ENCODE data around the gene B3GNT9. TPM values are rescaled to one million over a fixed set of nuclear protein-coding genes. Genes with fewer than 3 reads are reported as not detected.

The B3GNT9 gene
- total RNA-seq, 3 donors from 2014 or later: 1.3 to 1.9 (median 1.3) TPM

DNA sequence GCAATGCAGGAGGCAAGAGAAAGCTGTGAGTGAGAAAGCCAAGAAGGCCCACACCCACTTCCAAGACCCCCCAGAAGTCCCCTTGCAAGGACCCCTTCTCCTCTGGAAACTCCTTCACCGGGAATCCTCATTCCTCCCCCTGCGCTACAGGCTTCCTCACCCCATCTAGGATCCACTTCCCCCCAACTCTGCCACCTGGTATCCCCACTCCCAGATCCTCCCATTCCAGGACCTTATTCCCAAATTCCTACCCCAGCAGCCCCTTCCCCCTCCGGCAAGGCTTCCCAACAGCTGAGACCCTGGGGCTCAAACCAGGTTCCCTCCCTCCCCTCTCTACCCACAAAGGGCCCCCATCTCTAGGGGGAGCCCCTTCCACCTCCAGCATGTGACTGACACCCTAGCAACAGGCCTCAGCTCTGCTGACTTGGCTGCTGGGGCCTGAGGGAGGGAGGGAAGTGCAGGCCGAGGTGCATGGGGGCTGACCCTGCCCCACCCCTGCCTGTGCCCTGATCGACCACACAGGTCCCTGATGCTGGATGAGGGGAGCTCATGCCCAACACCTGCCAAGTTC is 15.9 kb upstream of the B3GNT9 start:
- Mint-ChIP-seq H3K9me3 (no peaks in the 10 kb centered on the region), H3K27me3 (ENCODE audit: low read depth) (peaks cover 76% of the 10 kb centered on the region), H3K4me3 (no peak overlapping the region), H3K36me3 (ENCODE audit: insufficient read depth) (no peaks in the 10 kb centered on the region), H3K4me1 (ENCODE audit: low read depth) (peaks cover 33% of the 10 kb centered on the region)
- no peak for DNase-seq
- no peak for ATAC-seq

DNA sequence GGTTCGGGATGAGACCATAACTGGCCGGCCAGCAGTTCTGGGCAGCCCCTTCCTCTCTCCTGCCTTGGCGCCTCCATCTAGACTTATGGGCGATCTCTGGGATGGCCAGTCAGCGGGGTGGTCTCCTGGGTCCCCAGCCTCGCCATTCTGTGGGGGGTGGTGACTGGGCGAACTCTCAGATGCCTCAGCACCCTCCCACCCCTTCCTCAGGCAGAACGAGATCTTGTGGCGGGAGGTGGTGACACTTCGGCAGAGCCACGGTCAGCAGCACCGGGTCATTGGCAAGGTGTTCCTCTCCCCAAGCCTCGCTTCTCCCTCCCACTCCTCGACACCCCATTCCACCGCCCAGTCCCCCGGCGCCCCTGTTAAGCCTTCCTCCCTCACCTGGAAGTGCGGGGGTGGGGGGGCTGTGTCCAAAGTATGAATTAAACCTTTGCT is 15.3 kb upstream of the B3GNT9 start:
- H3K4me3 Mint-ChIP-seq: no peak overlapping the region
- peaks cover 34% of the 10 kb centered on the region for H3K4me1 Mint-ChIP-seq (ENCODE audit: low read depth)
- DNase-seq (no peak), ATAC-seq (no peak)
- no peaks in the 10 kb centered on the region for H3K9me3 Mint-ChIP-seq
- H3K27me3 Mint-ChIP-seq (ENCODE audit: low read depth): peaks cover 71% of the 10 kb centered on the region
- H3K36me3 Mint-ChIP-seq (ENCODE audit: insufficient read depth): no peaks in the 10 kb centered on the region

DNA sequence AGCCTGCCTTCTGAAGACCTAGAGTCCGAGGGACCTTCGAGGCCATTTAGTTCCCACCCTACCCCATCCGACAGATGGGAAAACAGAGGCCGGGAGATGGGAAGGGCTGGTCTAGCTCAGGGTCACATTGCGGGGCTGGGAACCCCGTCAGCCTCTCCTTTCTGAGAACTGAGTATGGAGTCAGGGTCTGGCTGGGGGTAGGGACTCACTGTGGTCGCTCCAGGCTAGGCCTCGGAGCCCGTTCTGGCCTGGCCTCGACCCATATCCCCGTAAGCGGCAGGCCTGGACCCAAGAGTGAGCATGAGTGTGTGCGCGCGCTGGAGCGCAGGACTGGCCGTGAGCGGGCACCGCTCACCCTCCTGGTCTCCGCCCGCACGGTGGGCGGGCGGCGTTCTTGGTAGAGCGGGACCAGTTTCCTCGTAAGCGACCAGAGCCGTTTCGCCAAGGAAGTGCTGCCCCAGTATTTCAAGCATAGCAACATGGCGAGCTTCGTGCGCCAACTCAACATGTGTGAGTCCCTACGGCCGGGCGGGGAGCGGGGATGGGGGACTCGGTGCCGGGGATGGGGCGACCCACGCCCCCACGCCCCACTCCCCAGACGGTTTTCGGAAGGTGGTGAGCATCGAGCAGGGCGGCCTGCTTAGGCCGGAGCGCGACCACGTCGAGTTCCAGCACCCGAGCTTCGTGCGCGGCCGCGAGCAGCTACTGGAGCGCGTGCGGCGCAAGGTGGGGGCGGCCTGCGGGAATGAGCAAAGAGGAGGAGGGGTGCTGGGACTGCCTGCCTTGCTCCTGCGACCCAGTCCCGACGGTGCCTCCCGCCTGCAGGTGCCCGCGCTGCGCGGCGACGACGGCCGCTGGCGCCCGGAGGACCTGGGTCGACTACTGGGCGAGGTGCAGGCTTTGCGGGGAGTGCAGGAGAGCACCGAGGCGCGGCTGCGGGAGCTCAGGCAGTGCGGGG is 14.6 kb upstream of the B3GNT9 start:
- H3K27me3 Mint-ChIP-seq (ENCODE audit: low read depth): peaks cover 70% of the 10 kb centered on the region
- ATAC-seq (no peak), DNase-seq (no peak)
- H3K36me3 Mint-ChIP-seq (ENCODE audit: insufficient read depth): no peaks in the 10 kb centered on the region
- no peaks in the 10 kb centered on the region for H3K9me3 Mint-ChIP-seq
- peak overlapping the region; percentile 21 for H3K4me3 Mint-ChIP-seq
- peaks cover 35% of the 10 kb centered on the region for H3K4me1 Mint-ChIP-seq (ENCODE audit: low read depth)

DNA sequence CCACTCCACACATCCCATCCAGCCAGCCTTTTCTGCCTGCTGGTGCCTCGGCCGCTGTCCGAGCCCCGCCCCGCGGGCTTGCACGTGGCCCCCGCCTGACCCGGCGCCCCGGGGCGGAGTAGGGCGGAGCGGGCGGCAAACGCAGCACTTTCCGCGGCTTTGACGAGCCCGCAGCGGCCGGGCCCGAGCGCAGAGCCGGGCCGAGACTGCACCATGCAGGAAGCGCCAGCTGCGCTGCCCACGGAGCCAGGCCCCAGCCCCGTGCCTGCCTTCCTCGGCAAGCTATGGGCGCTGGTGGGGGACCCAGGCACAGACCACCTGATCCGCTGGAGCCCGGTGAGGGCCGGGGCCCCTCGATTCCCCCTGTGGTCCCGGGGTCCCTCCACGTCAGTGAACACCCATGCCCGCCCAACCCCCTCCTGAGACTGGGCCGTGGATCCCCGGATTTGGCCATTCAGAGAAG is 13.8 kb upstream of the B3GNT9 start, which contains the start of gene HSF4:
Gene HSF4 (plus strand): TSS at position 147 of the 463 bp plus-strand sequence. CDS start 67 bp downstream, at position 214.
- peaks cover 32% of the 10 kb centered on the region for H3K4me1 Mint-ChIP-seq (ENCODE audit: low read depth)
- DNase-seq (no peak), ATAC-seq (no peak)
- H3K9me3 Mint-ChIP-seq: no peaks in the 10 kb centered on the region
- peaks cover 62% of the 10 kb centered on the region for H3K27me3 Mint-ChIP-seq (ENCODE audit: low read depth)
- no peaks in the 10 kb centered on the region for H3K36me3 Mint-ChIP-seq (ENCODE audit: insufficient read depth)
- H3K4me3 Mint-ChIP-seq: peak within 1 kb of the TSS; percentile 37

DNA sequence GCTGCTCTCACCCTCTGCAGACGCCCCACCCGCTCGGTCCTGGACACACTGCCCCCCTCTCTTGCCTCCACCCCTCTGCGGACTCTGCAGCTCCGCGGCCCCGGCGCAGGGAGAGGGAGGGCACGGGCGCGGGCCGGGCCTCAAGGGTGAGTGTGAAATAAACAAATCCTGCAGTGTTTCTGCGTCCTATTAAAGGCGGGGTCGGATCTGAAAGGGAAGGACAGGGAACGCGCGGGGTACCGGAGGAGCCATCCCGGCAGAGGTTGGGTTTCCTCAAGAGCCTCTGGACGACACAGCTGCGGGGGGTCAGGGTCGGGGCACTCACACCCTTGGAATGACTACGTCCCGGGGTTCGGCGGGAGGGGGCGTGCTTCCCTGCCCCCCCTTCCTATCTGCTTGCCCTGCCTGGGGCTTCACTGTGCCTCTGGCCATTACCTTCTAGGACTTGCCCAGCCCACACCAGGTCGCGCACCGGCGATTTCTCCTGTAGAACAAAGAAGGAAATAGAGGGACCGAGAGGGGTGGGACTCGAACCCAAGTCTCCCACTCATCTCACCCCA is 13.3 kb upstream of the B3GNT9 start:
- H3K4me1 Mint-ChIP-seq (ENCODE audit: low read depth): peaks cover 35% of the 10 kb centered on the region
- H3K9me3 Mint-ChIP-seq: no peaks in the 10 kb centered on the region

DNA sequence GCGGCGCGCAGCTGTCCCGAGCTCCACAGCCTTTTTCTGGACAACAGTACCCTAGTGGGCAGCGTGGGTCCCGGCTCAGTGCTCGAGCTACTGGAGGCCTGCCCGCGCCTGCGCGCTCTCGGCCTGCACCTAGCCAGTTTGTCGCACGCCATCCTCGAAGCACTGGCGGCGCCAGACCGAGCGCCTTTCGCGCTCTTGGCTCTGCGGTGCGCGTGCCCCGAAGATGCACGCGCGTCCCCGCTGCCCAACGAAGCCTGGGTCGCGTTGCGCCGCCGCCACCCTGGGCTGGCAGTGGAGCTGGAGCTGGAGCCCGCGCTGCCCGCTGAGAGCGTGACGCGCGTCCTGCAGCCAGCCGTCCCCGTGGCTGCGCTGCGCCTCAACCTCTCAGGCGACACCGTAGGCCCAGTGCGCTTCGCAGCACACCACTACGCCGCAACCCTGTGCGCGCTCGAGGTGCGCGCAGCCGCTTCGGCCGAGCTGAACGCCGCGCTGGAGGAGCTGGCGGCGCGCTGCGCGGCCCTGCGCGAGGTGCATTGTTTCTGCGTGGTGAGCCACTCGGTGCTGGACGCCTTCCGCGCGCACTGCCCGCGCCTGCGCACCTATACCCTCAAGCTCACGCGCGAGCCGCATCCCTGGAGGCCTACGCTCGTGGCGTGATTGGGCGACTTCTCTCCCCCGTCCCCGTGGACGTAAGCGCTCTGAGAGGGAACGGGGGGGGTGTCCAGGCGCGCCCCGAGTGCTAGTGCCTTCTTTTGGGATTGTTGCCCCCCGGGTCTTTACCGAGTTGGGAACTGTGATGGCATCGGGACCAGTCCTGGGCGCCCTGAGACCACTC is 12.6 kb upstream of the B3GNT9 start:
- ATAC-seq (peak; percentile 5 to 11), DNase-seq (no peak)
- H3K27me3 Mint-ChIP-seq (ENCODE audit: low read depth): peaks cover 52% of the 10 kb centered on the region
- peaks cover 40% of the 10 kb centered on the region for H3K4me1 Mint-ChIP-seq (ENCODE audit: low read depth)
- no peaks in the 10 kb centered on the region for H3K9me3 Mint-ChIP-seq
- H3K36me3 Mint-ChIP-seq (ENCODE audit: insufficient read depth): no peaks in the 10 kb centered on the region
- H3K4me3 Mint-ChIP-seq: peak overlapping the region; percentile 37

More for the DNA sequence above, 13.3 kb upstream of the B3GNT9 start:
- ATAC-seq (no peak), DNase-seq (no peak)
- H3K36me3 Mint-ChIP-seq (ENCODE audit: insufficient read depth): no peaks in the 10 kb centered on the region
- H3K4me3 Mint-ChIP-seq: peak overlapping the region; percentile 37
- peaks cover 59% of the 10 kb centered on the region for H3K27me3 Mint-ChIP-seq (ENCODE audit: low read depth)

DNA sequence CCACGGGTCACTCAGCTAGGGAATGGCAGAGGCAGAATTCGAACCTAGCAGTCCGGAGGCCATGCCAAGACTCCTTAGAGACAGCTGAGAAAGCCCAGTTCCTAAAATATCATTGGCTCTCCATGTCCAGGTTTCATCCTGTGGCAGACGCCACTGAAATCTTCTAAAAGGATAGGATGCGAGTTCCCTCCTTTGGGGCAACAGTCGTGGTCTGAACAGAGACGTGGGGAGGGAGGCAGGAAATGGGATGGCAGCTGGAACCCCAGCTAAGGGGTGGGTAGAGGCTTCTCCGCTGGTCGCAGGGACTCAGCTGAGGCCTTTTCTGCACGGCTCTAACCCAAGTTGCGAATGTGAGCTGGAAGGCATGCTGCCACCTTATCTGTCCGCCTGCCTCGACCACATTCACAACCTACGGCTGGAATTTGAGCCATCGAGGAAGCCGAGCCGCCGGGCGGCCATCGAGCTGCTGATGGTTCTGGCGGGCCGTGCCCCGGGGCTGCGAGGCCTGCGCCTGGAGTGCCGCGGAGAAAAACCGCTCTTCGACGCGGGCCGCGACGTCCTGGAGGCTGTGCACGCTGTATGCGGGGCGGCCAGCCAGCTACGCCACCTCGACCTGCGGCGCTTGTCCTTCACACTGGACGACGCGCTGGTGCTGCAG is 11.8 kb upstream of the B3GNT9 start:
- ATAC-seq: no peak
- no peak overlapping the region for H3K4me3 Mint-ChIP-seq
- DNase-seq: no peak
- peaks cover under 1% of the 10 kb centered on the region for H3K36me3 Mint-ChIP-seq (ENCODE audit: insufficient read depth)
- H3K4me1 Mint-ChIP-seq (ENCODE audit: low read depth): peaks cover 46% of the 10 kb centered on the region
- H3K27me3 Mint-ChIP-seq (ENCODE audit: low read depth): peaks cover 44% of the 10 kb centered on the region
- no peaks in the 10 kb centered on the region for H3K9me3 Mint-ChIP-seq

DNA sequence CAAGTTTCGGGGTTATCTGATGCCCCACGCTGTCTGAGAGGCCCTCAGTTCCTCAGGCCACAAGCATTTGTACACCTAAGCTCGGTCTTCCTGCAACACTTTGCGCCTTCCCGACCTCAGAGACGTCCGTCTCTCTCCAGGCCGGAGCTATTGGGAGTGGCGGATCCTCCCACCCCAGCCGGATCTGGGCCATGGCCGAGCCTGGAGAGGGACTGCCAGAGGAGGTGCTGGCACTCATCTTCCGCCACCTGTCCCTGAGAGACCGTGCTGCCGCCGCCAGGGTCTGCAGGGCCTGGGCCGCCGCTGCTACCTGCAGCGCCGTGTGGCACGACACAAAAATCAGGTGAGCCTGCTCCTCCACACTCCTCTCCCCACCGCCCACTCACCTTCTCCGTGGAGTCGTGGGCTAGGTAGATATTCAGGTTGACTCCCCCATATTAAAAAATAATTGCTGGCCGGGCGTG is 10.8 kb upstream of the B3GNT9 start:
- peaks cover 56% of the 10 kb centered on the region for H3K4me1 Mint-ChIP-seq (ENCODE audit: low read depth)
- peaks cover 1% of the 10 kb centered on the region for H3K36me3 Mint-ChIP-seq (ENCODE audit: insufficient read depth)
- ATAC-seq (no peak), DNase-seq (no peak)
- H3K4me3 Mint-ChIP-seq: peak overlapping the region; percentile 26
- H3K9me3 Mint-ChIP-seq: no peaks in the 10 kb centered on the region
- peaks cover 34% of the 10 kb centered on the region for H3K27me3 Mint-ChIP-seq (ENCODE audit: low read depth)

DNA sequence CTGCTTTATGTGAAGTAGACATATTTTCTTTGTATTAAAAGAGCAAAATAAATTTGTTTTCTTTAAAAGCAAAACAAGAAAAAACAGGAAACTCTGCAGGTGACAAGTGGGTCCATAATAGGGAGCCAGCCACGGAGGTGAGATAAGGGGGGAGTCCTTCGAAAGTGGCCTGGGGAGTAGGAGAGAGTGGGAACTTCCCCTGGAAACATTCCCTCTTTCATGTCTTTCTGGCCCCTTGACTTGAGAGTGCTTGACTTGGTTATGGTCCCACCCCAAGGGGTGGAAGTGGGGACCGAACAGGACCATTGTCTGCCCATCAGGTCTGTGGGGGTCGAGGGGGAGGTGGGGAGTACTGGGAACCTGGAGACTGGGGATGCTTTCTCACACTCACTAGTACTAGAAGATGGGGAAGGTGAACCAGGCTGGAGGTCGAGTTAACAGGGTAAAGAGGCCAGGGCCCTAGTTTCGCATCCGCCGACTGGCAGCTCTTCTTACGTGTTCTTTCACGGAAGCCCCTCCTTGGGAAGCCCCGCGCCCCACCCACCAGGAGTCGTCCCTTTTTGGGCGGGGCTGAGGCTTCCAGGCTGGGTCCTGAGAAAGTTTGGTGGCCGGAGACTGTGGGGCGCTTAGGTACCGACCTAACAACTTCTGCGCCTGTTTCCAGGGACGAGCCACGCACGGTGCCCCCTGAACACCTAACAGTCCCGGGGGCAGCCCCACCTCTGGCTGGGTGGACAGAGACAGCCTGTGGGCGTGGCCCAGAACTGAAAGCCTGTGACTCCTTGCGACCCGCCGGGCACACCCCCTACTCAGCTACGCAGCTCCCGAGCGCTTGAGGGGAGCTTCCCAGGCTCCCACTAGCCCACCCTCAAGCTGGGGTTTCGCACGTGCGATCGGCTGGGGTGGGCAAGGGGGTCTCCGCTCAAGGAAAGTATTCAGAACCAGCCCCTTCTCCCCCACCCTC is 8.1 kb upstream of the B3GNT9 start:
- no peaks in the 10 kb centered on the region for H3K9me3 Mint-ChIP-seq
- H3K27me3 Mint-ChIP-seq (ENCODE audit: low read depth): peaks cover 17% of the 10 kb centered on the region
- ATAC-seq (peak; percentile 20 to 34), DNase-seq (peak; percentile 79)
- peak overlapping the region; percentile 89 for H3K4me3 Mint-ChIP-seq
- peaks cover 1% of the 10 kb centered on the region for H3K36me3 Mint-ChIP-seq (ENCODE audit: insufficient read depth)
- peaks cover 62% of the 10 kb centered on the region for H3K4me1 Mint-ChIP-seq (ENCODE audit: low read depth)

DNA sequence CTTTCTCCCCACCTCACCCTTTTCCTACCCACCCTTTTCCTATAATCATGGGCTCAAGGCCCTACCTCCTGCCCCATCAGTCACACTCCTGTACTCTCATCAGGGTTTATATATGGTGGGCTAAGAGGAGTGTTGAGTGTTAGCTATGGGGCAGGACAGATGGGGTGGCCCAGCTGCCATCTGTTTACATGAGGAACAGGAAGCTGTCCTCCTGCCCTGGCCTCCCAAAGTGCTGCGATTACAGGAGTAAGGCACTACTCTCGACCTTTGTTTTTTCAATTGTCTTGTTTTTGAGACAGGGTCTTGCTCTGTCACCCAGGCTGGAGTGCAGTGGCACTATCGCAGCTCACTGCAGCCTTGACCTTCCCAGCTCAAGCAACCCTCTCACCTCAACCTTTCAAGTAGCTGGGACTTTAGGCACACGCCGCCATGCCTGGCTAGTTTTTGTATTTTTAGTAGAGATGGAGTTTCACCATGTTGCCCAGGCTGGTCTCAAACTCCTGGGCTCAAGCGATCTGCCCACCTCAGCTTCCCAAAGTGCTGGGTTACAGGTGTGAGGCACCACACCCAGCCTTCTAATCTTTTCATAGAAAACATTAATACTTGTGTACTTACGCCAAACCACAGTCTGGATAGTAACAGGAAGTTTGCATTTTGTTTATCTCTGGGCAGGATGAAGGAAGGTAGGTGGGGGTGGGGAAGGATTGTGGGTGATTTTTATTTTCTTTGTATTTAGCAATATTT is 7.3 kb upstream of the B3GNT9 start:
- ATAC-seq: no peak

DNA sequence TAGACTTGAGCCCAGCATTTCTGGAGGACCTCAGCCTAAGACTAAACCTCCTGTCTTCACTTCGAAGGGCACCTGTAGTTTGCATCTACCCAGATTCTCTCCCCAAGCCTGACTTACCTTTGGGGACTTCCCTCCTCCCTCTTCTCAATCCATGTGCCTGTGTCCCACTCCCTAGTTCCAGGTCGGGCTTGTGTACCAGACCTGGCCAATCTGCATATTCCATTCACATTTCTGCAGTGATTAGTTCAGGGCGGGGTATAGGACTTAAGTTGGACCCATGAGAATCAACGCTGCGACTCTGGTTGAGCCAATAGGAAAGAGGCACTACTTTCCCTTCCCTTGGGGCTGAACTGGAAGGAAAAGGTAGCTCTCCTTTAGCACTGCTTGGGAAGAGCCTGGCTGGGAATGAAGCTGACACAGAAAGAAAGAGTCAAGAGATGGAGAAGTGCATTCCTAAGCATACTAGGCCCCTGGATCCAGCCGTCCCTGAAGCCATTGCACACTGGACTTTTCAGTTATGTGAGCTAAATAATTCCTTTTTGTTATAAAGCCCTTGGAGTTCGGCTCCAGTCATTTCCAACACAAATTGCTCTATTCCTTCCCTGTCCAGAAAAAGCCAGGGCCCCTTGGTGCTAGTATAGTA is 6.4 kb upstream of the B3GNT9 start:
- peaks cover 1% of the 10 kb centered on the region for H3K36me3 Mint-ChIP-seq (ENCODE audit: insufficient read depth)
- H3K9me3 Mint-ChIP-seq: no peaks in the 10 kb centered on the region
- H3K27me3 Mint-ChIP-seq (ENCODE audit: low read depth): peaks cover 9% of the 10 kb centered on the region
- DNase-seq (no peak), ATAC-seq (no peak)
- H3K4me3 Mint-ChIP-seq: no peak overlapping the region
- peaks cover 67% of the 10 kb centered on the region for H3K4me1 Mint-ChIP-seq (ENCODE audit: low read depth)

More for the DNA sequence above, 7.3 kb upstream of the B3GNT9 start:
- peaks cover 1% of the 10 kb centered on the region for H3K36me3 Mint-ChIP-seq (ENCODE audit: insufficient read depth)
- H3K4me3 Mint-ChIP-seq: peak overlapping the region; percentile 89
- no peaks in the 10 kb centered on the region for H3K9me3 Mint-ChIP-seq
- H3K27me3 Mint-ChIP-seq (ENCODE audit: low read depth): peaks cover 14% of the 10 kb centered on the region
- DNase-seq: no peak
- peaks cover 65% of the 10 kb centered on the region for H3K4me1 Mint-ChIP-seq (ENCODE audit: low read depth)
